Astrocyte of the cerebellum (primary cell): ENCODE results near the gene CD200.

Source experiments
- DNase-seq: peaks from one replicate; pipeline ENCODE4 v3.0.0-alpha.2; 2011; ENCODE audit warnings: low read depth
- H3K4me3 ChIP-seq: 2 replicates; pipeline ENCODE4 v1.5.1; 2011; ENCODE audit warnings: mild to moderate bottlenecking, low read depth, low read length, moderate library complexity
- in situ Hi-C: cut with HindIII; loops from 2 replicates; pipeline ENCODE4 v1.10.0; 2017; ENCODE audit warnings: low sequenced_read_pairs
- TF ChIP-seq, protein P1 (sequence below): IDR thresholded peaks from 2 replicates; pipeline ENCODE4 v1.5.1; 2012; ENCODE audit warnings: low read length, low read depth, moderate library complexity, mild to moderate bottlenecking; ENCODE audit errors: missing control alignments

Gene CD200

DNA sequence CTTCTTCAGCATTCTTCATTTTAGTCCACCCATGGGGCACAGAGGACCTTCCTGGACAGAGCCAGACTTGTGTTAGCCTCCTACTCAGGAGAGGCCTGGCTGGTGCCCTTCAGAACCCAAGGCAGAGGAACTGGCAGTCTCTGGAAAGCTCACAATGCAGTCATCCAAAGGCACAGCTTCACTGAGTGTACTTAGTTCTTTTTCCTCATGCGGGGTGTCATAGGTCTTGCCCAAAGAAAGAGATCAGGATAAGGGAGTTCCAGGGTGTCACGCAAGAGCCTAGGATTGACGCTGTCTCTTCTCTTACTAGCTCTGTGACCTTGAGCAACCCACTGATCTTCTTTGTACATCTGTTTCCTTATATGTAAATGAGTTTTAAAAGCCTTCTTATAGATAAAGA is 58.7 kb downstream of the CD200 start:
- no peak overlapping the region for H3K4me3 ChIP-seq
- in situ Hi-C loops: loop anchor here (5.0 kb wide), 1 partner anchor 76 kb away; no protein-coding TSS in a partner anchor
- no peak for DNase-seq
- TF ChIP-seq, protein P1, sequence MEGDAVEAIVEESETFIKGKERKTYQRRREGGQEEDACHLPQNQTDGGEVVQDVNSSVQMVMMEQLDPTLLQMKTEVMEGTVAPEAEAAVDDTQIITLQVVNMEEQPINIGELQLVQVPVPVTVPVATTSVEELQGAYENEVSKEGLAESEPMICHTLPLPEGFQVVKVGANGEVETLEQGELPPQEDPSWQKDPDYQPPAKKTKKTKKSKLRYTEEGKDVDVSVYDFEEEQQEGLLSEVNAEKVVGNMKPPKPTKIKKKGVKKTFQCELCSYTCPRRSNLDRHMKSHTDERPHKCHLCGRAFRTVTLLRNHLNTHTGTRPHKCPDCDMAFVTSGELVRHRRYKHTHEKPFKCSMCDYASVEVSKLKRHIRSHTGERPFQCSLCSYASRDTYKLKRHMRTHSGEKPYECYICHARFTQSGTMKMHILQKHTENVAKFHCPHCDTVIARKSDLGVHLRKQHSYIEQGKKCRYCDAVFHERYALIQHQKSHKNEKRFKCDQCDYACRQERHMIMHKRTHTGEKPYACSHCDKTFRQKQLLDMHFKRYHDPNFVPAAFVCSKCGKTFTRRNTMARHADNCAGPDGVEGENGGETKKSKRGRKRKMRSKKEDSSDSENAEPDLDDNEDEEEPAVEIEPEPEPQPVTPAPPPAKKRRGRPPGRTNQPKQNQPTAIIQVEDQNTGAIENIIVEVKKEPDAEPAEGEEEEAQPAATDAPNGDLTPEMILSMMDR: no peak

DNA sequence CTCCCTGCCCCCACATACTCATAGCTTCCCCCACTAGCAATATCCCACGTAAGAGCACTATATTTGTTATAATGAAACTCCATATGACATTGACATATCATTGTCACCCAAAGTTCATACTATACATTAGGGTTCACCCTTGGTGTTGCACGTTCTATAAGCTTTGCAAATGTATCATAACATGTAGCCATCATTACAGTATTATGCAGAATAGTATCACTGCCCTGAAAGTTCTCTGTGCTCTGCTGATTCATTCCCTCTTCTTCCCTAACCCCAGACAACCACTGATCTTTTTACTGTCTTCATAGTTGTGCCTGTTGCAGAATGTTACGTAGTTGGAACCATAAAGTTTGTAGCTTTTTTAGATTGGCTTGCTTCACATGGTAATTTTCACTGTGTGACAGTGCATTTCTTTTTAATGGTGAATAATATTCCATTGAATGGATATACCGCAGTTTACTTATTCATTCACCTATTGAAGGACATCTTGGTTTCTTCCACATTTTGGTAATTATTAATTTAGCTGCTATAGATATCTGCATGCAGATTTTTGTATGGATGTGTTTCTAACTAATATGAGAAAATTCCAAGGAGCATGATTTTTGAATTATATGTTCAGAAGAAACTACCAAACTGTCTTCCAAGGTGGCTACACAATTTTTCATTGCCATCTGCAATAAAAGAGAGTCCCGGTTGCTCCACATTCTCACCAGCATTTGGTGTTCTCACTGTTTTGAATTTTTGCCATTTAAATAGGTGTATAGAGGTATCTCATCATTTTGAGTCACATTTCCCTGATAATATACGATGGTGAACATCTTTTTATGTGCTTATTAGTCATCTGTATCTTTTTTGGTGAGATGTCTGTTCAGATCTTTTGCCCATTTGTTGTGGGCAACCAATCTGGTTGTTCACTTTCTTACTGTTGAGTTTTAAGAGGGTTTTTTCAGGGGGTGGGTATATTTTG is 59.7 kb downstream of the CD200 start:
- in situ Hi-C loops: loop anchor here (5.0 kb wide), 1 partner anchor 75 kb away; no protein-coding TSS in a partner anchor
- TF ChIP-seq, protein P1: no peak

DNA sequence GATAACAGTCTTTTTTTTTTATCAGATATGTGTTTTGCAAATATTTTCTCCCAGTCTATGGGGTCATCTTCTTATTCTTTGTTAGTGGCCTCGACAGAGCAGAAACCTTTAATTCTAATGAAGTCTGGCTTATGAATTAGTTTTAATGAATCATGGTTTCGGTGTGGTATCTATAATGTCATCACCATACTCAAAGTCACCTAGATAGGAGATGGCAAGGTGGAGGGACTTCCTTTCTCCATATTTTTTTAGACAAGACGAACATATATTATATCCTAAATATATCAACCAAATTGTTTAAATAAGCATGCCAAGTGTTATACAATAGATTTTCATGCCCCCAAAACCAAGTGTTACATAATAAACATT is 60.4 kb downstream of the CD200 start:
- no peak overlapping the region for H3K4me3 ChIP-seq
- TF ChIP-seq, protein P1: no peak
- DNase-seq: no peak
- in situ Hi-C loops: loop anchor here (5.0 kb wide), 1 partner anchor 74 kb away; no protein-coding TSS in a partner anchor

More for the DNA sequence above, 59.7 kb downstream of the CD200 start:
- DNase-seq: no peak
- no peak overlapping the region for H3K4me3 ChIP-seq

DNA sequence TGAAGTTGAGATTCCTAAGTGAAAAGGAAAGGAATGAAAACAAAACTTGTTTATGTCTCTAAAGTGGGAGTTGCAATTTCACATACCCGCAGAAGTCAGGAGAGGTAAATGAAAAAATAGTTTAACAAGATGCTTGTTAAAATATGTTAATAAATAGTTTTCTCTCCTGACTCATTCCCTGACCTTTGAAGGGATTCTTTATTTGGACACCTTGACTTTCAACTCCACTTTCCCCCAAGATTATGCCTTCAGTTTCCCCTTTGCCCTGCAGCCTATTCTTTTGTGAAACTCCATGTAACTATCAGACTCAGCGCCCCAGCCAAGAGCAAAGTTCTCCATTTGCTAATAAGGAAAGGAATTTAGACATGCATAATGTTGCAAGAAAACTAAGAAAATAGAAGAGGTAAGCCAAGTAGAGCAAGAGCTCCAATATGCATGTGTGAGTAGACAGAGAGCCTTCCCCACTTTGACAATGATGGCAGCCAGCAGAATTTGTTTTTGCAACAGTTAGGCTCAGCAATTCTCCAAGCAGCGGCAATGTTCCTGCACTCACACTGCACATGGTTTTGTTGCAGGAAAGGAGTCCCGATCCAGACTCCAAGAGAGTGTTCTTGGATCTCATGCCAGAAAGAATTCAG is 61.2 kb downstream of the CD200 start:
- TF ChIP-seq, protein P1: no peak
- H3K4me3 ChIP-seq: no peak overlapping the region
- no peak for DNase-seq
- in situ Hi-C loops: loop anchor here (5.0 kb wide), 1 partner anchor 73 kb away; no protein-coding TSS in a partner anchor

DNA sequence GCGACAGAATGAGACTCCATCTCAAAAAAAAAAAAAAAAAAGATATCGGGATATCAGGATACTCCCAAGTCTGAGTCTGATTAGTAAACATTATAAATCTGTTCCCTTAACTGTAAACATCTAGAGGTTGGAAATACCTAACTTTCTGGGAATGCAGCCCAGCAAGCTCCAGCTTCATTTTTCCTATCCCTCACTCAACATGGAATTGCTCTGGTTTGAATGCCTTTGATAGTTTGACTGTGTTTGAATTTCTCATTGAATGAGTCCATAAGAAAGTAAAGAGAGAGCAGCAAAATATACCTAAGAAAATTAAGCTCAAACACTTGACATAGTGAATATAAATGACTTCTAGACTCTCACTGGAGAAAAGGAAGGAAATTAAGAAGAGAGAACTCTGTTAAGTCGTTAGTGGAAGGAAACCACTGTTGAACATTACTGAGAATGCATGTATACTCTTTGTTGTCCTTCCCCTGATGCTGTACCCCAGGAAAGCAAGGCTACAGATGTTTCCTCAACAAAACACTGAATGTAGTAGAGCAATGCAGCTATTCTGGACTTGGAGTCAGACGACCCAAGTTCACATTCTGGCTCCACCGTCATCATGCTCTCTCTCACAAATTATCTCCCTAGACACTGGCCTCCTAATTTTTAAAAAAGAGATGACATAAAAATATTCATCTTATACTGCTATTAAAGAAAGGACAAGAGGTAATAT is 62.4 kb downstream of the CD200 start:
- H3K4me3 ChIP-seq: no peak overlapping the region
- TF ChIP-seq, protein P1: no peak
- in situ Hi-C loops: no loop called here
- DNase-seq: no peak

DNA sequence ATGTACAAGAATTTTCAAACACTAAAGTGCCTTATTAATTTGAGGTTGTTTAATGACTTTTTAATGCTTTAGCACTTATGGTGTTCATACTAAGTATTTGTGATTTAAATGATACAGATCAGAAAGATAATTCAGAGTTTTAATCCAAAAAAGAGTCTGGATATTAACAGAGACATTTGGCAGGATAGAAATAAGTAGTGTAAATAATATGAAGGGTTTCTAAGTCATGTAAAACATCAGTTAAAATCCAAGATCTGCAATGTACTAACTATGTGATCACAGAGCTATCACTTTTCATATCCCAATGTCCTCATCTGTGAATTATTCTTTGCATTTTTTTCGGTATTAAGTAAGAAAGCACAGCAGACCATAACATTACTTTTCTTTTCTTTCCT is 62.9 kb downstream of the CD200 start:
- in situ Hi-C loops: no loop called here
- TF ChIP-seq, protein P1: no peak
- H3K4me3 ChIP-seq: no peak overlapping the region
- DNase-seq: no peak
